ENCODE data around the gene TUBGCP3.

- no peak for TF ChIP-seq CTCF (IDR thresholded peaks at IDR 0.05)
- TF ChIP-seq POLR2A (IDR thresholded peaks at IDR 0.05) = no peak
These were observed 113.1 kb downstream of the TUBGCP3 start for GRCh38 chr13:112474869-112475268.
